HG02885 (cell line): ENCODE data around the gene LRWD1.
"Not testable (repeated sequence)": the region's sequence is repeated elsewhere in the genome, so short reads cannot be mapped to it uniquely, and the experiment has no call there.

Experiments used
- ATAC-seq: cut with Tn5 transposase; IDR thresholded peaks from one replicate; pipeline ENCODE4 v1.9.1; 2021; ENCODE audit warnings: mild to moderate bottlenecking; ENCODE audit not compliant: unreplicated experiment, poor library complexity

LRWD1 gene

GRCh38 chr7:102467581-102468477 is 3.0 kb downstream of the LRWD1 start:
- ATAC-seq, result no peak

GRCh38 chr7:102468478-102469350 is 3.9 kb downstream of the LRWD1 start:
- no peak for ATAC-seq

- ATAC-seq, result no peak
Measured at GRCh38 chr7:102469351-102469971, 4.7 kb downstream of the LRWD1 start.

- ATAC-seq, result no peak
Measured at GRCh38 chr7:102469972-102470825, 5.4 kb downstream of the LRWD1 start.

GRCh38 chr7:102471791-102472125 is 7.0 kb downstream of the LRWD1 start:
- ATAC-seq, result no peak

GRCh38 chr7:102472126-102473041 is 7.6 kb downstream of the LRWD1 start:
- ATAC-seq, result no peak

GRCh38 chr7:102473271-102473991 is 8.6 kb downstream of the LRWD1 start:
- no peak for ATAC-seq

GRCh38 chr7:102474116-102474515 is 9.3 kb downstream of the LRWD1 start:
- ATAC-seq, result not testable (repeated sequence)

GRCh38 chr7:102474736-102475435 is 10.1 kb downstream of the LRWD1 start:
- not testable (repeated sequence) for ATAC-seq

- peak; percentile 86 for ATAC-seq
Measured at GRCh38 chr7:102478314-102479208, 13.8 kb downstream of the LRWD1 start, which contains the start of gene POLR2J. TSS of gene POLR2J (minus strand) at chr7:102478922. CDS start at chr7:102478860, 62 bp downstream.

GRCh38 chr7:102479209-102479584 is 14.4 kb downstream of the LRWD1 start:
- peak; percentile 27 for ATAC-seq

GRCh38 chr7:102479982-102480637 is 15.3 kb downstream of the LRWD1 start:
- ATAC-seq, result not testable (repeated sequence)

GRCh38 chr7:102481962-102482361 is 17.2 kb downstream of the LRWD1 start:
- ATAC-seq, result not testable (repeated sequence)

GRCh38 chr7:102484317-102484716 is 19.5 kb downstream of the LRWD1 start:
- not testable (repeated sequence) for ATAC-seq

- peak; percentile 55 for ATAC-seq
Measured at GRCh38 chr7:102490529-102491075, 25.8 kb downstream of the LRWD1 start.
